GM12878 (cell line): ENCODE results near the gene TRIM67.

Experiments used
- EGR1 ChIP-seq, 2 experiments: IDR thresholded peaks; 1 replicate in 1 of 2; 2 replicates in 1 of 2; pipeline ENCODE4 v1.6.1; 2011 to 2012; ENCODE audit warnings: low read depth in 2 of 2, low read length in 2 of 2, borderline replicate concordance in 1 of 2, mild to moderate bottlenecking in 1 of 2, moderate library complexity in 1 of 2
- HDGF ChIP-seq: fragments of 450-650 bp; IDR thresholded peaks from 2 replicates; pipeline ENCODE4 v1.6.1; 2016; ENCODE audit warnings: antibody characterized with exemption
- SP1 ChIP-seq: IDR thresholded peaks from one replicate; pipeline ENCODE4 v1.6.1; 2011; ENCODE audit warnings: low read depth, low read length

GRCh38 chr1:231188072-231188471 is 26.2 kb downstream of the TRIM67 start:
- TF ChIP-seq EGR1 (IDR thresholded peaks at IDR 0.05; ENCODE audit: borderline replicate concordance in 1 of 2, low read depth in 2 of 2, low read length in 2 of 2) (no peak), HDGF (no peak), SP1 (no peak)
